AG08395 (cell line): ENCODE results near the gene NACC2.

ENCODE experiments used
- DNase-seq: peaks from one replicate; pipeline ENCODE4 v3.0.0; 2012; ENCODE audit warnings: mixed read lengths, low spot score

NACC2 gene

DNA sequence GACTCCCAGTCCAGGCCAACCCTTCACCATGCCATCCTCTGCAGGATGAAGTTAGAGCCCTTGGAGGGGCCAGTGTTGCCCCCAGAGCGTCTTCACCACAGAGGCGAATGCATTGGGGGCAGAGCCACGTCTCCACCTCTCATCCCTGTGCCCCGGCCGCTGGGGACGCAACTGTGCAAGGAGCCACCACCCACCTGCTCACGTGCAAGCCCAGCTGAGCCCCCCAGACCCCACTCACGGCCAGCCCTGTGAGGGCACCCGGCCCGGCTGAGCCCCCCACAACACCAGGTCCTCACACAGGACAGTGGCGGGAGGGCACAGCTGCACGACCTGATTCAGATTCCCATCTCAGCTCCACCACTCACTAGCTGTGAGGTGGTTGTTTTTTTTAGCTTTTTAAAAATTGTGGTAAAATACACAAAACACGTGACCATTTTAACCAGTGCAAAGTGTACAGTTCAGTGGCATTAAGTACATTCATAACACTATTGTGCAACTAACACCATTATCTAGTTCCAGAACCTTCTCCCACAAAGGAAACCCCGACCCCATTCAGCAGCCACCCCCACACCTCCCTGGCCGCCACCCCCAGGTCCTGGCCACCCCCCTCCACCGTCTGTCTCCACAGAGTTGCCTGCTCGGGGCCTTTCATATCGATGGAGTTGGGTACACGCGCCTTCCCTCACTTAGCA, 100.4 kb downstream of the NACC2 start:
- DNase-seq: no peak

DNA sequence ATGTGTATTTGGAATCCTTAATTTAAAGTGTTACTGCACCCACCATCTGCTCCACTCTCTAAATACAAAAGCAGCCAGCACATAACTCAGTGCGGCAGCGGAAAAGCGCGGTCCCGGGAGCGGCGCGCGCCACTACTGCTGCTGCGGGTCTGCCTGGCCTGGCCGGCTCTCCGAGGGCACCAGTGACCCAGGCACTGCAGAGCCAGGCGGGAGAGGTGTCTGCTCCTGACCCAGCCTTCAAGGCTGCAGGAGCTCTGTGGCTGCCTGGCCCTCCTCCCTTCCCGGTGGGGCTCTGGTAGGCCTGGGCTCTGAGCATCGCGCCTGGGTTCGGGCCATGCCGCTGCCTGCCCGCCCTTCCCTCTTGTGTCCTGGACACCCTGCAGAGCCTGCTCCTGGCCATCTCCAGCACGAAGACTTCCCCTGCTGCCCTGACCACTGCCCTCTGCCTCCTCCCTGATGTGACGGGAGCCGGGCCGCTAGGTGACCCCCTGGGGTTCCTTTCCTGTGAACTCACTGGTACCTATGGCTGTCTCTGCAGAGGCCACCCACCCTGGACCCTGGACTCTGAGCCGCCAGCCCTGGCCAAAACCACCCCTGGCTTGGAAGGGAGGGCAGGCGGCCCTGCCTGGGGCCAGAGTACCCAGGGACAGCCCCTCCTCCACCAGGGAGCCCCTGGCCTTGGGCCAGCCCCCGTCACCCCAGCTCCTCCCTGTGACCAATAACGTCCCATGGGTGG, 101.2 kb downstream of the NACC2 start:
- no peak for DNase-seq

DNA sequence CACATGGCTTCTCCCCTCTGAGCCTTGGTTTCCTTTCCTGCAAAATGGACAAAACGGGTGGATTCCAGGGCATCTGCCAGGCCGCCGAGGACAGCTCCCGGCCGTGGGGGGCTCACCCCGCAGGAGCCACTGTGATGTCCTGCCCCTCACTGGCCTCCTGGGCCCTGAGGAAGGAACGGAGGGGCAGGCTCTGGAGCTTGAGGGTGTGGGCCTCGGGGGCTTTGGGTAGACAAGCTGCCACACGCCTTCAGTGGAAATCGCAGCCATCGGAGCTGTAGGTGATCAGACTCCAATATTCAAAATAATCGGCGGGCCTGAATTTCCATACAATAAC, 101.7 kb downstream of the NACC2 start:
- no peak for DNase-seq

- DNase-seq: peak; percentile 72
These were observed 102.3 kb downstream of the NACC2 start for GRCh38 chr9:135992486-135993408.

GRCh38 chr9:135991771-135992170, 103.3 kb downstream of the NACC2 start:
- DNase-seq: no peak

DNA sequence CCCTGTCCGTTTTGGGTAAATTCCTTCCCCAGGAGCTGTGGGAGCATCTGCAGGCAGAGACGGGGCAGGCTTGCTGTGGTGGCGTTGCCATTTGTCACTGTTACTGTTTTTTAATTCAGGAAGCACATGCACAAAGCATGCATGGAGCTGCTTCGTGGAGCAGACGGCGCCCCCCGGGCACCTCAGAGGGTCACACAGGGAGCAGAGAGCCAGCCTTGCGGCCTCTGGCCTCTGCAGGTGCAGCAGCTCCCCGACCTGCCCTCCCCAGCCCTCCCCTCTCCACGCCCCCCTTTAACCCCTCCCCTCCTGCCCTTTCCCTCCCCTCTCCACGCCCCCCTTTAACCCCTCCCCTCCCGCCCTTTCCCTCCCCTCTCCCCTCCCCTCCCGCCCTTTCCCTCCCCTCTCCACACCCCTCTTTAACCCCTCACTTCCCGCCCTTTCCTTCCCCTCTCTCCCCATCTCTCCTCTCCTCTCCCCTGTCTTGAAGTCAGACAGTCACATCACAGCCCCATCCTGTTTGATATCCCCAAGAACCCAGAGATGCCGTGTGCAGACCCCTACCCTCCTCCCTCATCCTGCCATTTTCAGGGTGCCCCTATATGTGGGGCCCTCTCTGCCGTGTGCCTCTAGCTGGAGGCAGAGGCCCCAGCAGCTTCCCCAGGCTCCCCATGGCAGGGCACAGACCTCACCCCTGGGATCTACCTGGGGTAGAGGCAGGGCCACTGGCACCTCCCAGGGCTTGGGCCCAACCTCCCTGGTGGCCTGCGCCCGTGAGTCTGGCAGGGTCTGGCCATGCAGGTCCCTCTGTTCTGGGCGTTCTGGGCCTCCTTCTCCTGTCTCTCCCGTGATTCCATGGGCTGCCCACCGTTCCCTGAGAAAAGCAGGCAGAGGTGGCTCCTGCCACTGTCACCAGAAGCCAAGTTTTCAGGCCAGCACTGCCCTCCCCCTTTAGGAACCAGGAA, 104.3 kb downstream of the NACC2 start:
- no peak for DNase-seq

DNA sequence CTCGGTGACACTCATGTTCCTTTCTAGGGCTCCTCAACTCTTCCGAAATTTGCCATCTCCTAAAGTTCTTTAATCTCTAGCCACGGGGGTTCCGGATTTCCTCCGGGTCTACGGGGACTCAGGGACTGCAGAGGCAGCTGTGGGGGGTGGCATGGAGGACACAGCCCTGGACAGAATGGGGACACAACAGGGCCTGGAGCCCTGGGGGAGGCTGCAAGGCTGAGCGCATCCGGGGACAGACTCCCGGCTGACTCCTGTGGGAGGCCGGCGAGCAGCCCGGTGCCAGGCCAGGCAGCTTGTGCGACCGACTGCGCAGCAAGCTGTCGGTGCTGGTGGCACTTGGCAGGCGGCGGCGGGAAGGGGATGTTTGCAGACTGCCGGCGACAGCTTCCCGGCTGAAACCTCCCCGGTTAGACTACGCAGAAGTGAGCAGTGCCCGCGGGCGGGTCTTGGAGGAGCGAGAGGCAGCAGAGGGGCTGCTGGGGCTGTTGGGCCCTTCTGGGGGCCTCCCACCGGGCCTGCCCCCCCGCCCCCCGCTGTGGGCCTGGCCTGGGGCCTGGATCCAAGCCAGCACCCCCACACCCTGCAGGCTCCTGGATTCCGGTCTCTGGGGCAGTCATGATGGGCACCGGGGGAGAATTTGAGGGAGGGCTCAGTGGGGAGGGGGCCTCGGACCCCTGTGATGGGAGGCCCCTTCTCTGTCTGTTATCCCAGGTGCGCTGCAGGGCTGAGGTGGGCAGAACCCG, 105.2 kb downstream of the NACC2 start:
- no peak for DNase-seq

DNA sequence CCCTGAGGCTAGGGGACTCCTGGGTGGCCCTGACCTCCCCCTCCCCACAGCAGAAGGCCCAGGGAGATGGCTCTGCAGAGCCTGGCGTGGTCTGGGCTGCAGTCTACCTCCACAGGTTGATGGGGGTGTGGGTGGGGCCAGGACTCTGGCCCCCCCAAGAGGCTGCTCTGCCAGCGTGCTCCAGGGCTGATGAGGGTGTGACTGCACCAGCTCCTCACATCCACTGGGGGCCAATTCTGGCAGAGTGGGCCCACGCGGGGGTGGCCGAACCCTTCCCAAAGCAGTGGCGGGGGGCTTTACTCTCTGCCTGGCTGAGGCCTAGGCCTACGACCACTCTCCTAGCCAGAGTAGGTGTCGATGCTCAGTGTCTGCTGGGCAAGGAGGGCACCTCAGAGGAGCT, 105.9 kb downstream of the NACC2 start:
- DNase-seq: no peak

DNA sequence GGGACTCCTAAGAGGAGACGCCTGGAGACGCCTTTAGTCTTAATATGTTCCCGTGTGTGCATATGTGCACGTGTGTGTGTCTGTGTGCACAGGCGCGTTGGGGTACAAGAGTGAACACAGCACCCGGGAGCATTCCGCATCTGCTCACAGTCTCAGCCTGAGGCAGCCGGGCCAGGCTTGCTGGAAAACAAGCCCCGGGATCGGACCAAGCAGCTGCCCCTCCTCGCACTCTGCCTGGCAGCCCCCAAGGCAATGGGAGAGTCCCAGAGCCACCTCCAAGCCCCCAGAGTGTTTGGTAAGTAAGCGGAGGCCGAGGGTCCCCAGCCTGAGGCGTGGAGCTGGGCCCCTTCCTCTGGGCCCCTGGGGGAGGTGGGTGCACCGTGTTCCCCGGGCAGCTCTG, 106.6 kb downstream of the NACC2 start:
- DNase-seq: no peak

DNA sequence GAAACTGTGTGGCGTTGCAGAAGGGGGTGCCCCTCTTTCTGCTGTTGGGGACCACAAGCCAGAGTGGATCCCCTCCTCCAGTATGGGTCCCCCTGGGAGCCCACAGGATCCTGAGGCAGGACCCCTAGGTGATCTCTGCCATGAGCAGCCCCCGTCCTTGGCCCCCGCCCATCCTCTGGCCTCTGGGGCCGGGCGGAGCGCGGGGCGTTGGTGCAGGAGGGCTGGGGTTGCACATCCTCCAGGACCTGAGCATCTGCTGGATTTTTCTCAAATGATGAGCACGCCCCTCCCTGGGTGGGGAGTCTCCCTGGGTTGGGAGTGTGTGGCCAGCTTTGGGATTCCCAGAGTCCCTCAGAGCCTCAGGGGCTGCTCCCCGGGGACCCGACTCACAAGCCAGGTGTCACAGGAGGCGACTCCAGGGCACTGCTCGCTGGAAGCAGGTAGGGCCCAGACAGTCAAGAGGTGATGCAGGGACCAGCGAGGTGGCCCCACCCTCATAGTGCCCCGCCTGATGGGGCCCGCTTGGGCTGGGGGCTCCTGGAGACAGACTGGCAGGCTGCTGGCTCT, 107.2 kb downstream of the NACC2 start:
- DNase-seq: no peak

- no peak for DNase-seq
These were observed 108.5 kb downstream of the NACC2 start for GRCh38 chr9:135986605-135987004.

GRCh38 chr9:135985889-135986288, 109.2 kb downstream of the NACC2 start:
- no peak for DNase-seq

DNA sequence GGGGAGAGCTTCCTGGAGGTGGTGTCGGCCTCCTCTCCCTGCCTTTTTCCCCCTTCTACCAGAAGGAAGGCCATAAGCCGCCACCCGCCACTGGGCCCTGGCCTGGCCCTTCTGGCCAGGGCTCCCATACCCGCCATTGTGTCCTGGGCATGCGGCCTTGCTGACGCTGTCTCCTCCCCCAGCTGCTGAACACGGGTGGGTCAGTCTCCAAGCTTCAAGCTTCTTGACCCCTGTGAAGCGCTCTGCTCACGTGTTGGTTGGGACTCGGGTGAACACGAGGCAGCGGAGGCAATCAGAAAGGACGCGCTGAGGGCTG, 109.7 kb downstream of the NACC2 start:
- no peak for DNase-seq

GRCh38 chr9:135984072-135984710, 110.9 kb downstream of the NACC2 start:
- no peak for DNase-seq

DNA sequence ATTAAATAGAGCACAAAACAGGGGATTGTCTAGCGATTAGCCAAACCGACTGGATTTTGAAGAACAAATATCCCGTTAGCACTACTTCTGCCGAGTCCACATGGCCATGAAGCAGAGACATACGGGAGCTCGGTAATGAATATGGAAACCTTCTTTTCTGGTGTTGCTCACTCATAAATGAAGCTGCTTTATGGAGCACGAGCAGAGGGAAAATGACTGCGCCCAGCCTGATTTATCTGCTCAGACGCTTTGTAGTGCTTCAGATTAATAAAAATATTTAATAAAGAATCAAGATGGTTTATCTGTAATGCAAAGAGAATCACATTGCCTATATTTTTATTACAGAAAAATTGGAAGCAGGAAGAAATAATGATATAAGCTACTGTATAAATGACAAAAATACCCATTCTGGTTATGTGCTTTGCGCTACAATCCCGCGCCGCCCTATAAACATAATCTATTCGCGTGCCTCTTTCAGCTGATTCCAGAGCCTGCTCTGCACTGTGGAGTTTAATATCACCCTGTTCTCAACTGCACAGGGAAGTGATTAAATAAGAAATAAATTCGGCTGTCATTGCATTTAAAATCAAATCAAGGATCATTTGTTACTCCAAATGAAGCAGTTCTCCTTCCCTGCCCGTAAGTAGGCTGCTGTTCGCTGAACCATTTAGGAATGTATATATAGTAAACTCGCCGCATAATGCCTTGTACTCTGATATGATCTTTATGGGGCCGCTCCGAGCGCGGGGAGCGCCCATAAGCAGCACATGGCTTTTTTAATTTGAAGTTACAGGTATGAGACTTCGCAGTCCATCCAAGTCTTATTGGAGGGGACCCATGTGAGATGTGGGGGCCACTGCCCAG, 111.6 kb downstream of the NACC2 start:
- no peak for DNase-seq

GRCh38 chr9:135982499-135983207, 112.4 kb downstream of the NACC2 start:
- no peak for DNase-seq

DNA sequence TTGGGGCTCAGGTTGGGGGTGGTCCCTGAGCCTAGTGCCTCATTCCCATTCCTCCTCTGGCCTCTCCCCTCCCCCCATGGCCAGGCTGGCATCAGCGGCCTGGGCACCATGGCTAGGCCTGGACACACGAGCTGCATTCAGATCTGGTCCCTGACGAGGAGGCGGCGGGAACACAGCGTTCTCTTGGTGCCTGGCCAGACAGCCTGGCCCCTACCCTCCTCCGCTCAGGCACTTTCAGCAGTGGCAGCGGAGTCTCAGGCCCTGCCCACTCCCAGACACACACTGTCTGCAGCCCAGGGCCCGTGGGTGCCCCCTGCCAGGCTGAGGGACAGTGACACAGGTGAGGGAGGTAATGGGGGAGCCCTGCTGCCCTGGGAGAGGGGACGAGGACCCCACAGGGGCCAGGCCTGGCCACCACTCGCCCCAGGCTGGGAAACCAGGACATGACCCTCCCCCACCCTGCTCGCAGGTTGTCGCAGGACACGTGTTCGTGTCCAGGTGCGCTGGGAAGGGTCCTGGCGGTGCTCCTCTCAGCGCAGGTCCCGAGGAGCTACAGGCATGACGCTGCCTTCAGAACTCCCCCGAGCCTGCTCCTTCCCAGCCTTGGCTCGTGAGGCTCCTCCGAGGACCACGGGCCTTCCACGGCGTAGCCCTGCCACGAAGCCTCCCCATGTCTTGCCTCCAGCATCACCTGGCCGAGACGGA, 114.0 kb downstream of the NACC2 start:
- DNase-seq: no peak
